RWPE1 (cell line): ENCODE measurements around the gene MPV17.
A peak's percentile ranks its signal among the peaks of the same experiment; 100 is the strongest.
"Not testable (repeated sequence)": the region's sequence is repeated elsewhere in the genome, so short reads cannot be mapped to it uniquely, and the experiment has no call there.

Experiments
- CTCF ChIA-PET: fragments of 350-600 bp; sonication (Branson Sonifier 250); formaldehyde crosslinking; extraction: SDS; loops from one replicate; lab custom pipeline; 2021; lab: Yijun Ruan, JAX
- POLR2A ChIA-PET: fragments of 400-600 bp; formaldehyde crosslinking; extraction: SDS; loops from one replicate; lab custom pipeline; 2020; ENCODE audit warnings: antibody characterized with exemption; ENCODE audit not compliant: low non-redundant PET; lab: Yijun Ruan, JAX
- DNase-seq: peaks from one replicate; pipeline ENCODE4 v3.0.0; 2012; ENCODE audit warnings: low spot score
- H3K27ac ChIP-seq: fragments of 450-650 bp; 2 replicates; pipeline ENCODE4 v1.5.1; 2017
- TF ChIP-seq, protein P1 (sequence below): fragments of 450-650 bp; conservative IDR thresholded peaks from 2 replicates; pipeline ENCODE4 v1.5.1; 2017; ENCODE audit warnings: low read depth, mild to moderate bottlenecking

The MPV17 gene

DNA sequence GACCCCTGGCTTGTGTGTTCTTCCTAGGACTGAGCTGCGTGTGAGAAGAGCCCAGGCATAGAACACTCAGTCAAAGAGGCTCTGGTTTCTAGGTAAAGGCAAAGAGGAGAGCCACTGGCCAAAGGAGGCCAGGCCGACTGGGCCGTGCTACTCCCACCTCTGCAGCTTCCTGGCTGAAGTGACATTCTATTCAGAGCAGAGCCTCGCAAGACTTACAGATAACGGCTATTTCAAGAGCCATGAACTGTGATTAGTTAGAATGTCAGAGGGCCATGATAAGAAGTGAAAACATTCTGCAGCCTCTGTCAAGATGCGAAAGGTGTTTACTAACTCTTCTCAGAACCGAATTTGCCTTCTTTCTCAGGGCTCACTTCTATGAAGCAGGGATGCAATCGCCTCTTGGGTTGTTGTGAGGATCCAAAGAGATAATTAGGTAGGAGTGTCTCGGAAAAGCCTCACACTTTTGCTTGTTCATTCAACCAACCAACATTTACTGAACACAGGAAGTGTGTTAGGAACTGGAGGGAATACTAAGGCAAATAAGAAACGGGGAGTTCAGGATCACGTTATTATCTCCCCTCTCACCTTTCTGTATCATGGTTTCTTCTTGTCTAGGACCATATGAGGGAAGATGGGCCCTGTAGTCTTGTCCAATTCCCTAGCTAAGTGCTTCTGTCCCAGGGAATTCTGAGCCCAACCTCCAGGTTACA lies 51.1 kb downstream of the MPV17 start:
- H3K27ac ChIP-seq = no peak overlapping the region
- TF ChIP-seq, protein P1, sequence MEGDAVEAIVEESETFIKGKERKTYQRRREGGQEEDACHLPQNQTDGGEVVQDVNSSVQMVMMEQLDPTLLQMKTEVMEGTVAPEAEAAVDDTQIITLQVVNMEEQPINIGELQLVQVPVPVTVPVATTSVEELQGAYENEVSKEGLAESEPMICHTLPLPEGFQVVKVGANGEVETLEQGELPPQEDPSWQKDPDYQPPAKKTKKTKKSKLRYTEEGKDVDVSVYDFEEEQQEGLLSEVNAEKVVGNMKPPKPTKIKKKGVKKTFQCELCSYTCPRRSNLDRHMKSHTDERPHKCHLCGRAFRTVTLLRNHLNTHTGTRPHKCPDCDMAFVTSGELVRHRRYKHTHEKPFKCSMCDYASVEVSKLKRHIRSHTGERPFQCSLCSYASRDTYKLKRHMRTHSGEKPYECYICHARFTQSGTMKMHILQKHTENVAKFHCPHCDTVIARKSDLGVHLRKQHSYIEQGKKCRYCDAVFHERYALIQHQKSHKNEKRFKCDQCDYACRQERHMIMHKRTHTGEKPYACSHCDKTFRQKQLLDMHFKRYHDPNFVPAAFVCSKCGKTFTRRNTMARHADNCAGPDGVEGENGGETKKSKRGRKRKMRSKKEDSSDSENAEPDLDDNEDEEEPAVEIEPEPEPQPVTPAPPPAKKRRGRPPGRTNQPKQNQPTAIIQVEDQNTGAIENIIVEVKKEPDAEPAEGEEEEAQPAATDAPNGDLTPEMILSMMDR = no peak
- ChIA-PET POLR2A (no interaction called here), CTCF (interaction anchor here (0.6 to 0.8 kb wide), 2 partner anchors 8 to 222 kb away, joined by 3 to 4 read pairs; no protein-coding TSS in a partner anchor)
- DNase-seq = no peak

DNA sequence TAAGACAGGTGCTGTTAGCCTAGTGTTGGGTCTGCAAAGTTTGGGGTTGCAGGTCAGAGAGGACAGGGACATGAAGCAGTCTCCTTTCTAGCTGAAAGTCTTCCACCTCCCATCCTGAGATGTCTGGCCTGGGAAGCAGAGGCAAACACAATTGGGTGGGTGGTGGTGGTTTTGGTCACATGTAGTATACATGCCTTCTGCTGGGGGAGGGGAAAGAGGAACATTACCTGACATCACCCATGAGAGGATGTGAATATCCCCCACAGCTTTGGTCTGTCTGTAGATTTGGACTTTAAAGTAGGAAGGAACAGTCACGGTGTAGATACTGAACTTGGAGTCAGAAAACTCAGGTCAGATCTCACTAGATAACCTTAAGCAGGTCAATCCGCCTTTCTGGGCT lies 52.2 kb downstream of the MPV17 start:
- DNase-seq = no peak
- ChIA-PET POLR2A (no interaction called here), CTCF (interaction anchor here (0.6 to 0.8 kb wide), 2 partner anchors 9 to 168 kb away, joined by 3 to 4 read pairs; no protein-coding TSS in a partner anchor)
- H3K27ac ChIP-seq = no peak overlapping the region
- TF ChIP-seq, protein P1 = no peak

DNA sequence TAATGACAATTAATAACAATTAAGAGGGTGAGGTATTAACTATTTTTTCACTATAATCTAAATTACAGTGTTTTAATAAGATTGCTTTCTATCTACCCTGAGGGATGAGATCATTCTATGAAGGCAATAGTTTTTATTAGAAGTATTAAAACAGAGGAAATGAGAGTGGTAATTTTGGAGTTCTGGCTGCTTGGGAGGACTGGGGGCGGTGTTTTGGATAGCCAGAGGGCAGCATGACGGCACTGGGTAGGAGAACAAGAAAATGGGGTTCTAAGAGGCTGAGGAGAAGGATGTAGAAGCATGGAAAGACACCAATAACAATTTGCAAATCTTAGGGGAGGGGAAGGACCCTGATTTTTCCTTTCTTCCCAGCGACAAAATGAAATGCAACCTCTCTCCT lies 52.8 kb downstream of the MPV17 start:
- TF ChIP-seq, protein P1 = no peak
- ChIA-PET POLR2A (no interaction called here), CTCF (interaction anchor here (1.4 kb wide), 1 partner anchor 9 kb away, joined by 4 read pairs; no protein-coding TSS in a partner anchor)
- DNase-seq = no peak
- no peak overlapping the region for H3K27ac ChIP-seq

DNA sequence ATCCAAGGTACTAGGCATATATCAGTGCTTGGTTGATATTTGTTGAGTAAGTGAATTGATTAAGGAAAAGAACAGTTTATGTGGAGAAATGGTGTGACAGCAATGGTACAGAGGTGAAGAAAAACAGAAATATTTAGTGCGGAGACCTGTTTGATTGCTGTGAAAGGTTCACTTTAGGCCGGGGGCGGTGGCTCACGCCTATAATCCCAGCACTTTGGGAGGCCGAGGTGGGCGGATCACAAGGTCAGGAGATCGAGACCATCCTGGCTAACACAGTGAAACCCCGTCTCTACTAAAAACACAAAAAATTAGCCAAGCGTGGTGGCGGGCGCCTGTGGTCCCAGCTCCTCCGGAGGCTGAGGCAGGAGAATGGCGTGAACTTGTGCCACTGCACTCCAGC lies 54.6 kb downstream of the MPV17 start:
- not testable (repeated sequence) for H3K27ac ChIP-seq, DNase-seq
- ChIA-PET CTCF (interaction anchor here (5.0 kb wide), 1 partner anchor 12 kb away, joined by 32 read pairs; the partner anchor contains the start of gene TRIM54), POLR2A (interaction anchor here (0.7 kb wide), 1 partner anchor 13 kb away, joined by 8 read pairs; no protein-coding TSS in a partner anchor)

DNA sequence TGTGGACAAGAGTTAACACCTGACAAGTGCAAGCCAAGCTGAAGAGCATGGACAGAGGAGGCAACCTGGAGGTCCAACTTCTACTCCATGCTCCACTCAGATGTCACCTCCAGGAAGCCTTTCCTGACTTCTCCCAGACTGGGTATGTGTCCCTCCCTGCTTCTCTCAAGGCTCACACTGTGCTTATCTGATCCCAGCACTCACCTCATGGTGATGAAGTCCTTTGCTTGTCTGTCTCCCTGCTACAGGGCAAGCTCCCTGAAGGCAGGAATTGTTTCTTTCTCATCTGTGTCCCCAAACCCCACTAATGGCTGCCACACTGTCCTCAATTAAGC lies 57.4 kb downstream of the MPV17 start:
- DNase-seq = no peak
- no peak overlapping the region for H3K27ac ChIP-seq
- CTCF ChIA-PET = interaction anchor here (0.6 to 5.0 kb wide), 9 partner anchors 13 to 974 kb away, joined by 3 to 32 read pairs (median 3); partner anchors contain the start of gene TRIM54
- POLR2A ChIA-PET = no interaction called here
- TF ChIP-seq, protein P1 = no peak

DNA sequence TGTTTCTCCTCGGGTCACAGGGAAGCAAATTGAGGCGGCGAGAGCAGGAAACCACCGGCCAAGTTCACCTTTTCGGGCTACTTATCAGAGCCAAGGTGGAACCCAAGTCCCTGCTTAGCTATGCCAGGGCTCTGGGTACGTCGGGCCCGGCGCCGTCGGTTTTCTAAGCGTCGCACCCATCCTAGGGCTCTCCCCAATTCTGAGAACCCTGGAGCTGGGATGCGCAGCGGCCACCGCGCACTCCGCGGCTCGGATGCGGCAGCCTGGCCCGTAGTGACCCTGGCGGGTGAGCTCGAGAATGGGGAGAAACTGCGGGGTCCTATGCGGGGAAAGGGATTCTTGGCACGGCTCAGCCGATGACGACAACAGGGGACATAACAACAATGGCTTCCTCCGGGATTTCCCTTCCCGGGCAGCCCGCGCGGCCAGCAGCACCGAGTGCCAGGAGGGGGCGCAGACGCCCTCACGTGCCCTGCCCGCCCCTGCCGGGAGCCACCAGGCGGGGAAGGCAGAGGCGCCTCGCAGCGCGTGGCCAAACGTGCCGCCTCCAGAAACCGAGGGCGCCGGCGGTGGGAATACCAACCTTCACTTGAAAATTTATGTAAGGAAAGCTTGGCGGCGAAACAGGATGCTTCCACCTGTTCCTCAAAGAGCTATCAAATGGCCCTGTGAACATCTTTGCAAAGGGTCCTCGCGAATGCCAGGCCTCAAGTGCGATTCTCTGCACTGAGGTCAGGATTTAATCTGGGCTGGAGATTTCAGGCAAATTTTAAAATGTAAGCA lies 58.0 kb downstream of the MPV17 start:
- no peak overlapping the region for H3K27ac ChIP-seq
- CTCF ChIA-PET = interaction anchor here (0.6 to 5.0 kb wide), 11 partner anchors 13 to 973 kb away, joined by 3 to 32 read pairs (median 3); partner anchors contain the start of gene TRIM54
- POLR2A ChIA-PET = no interaction called here
- TF ChIP-seq, protein P1 = peak; percentile 66
- peak; percentile 64 for DNase-seq
